Retina (tissue), 1 donor: ENCODE results near the gene HAL.

Experiments
- DNase-seq: peaks from one replicate; pipeline ENCODE4 v3.0.0-alpha.2; 2016

Gene HAL, protein sequence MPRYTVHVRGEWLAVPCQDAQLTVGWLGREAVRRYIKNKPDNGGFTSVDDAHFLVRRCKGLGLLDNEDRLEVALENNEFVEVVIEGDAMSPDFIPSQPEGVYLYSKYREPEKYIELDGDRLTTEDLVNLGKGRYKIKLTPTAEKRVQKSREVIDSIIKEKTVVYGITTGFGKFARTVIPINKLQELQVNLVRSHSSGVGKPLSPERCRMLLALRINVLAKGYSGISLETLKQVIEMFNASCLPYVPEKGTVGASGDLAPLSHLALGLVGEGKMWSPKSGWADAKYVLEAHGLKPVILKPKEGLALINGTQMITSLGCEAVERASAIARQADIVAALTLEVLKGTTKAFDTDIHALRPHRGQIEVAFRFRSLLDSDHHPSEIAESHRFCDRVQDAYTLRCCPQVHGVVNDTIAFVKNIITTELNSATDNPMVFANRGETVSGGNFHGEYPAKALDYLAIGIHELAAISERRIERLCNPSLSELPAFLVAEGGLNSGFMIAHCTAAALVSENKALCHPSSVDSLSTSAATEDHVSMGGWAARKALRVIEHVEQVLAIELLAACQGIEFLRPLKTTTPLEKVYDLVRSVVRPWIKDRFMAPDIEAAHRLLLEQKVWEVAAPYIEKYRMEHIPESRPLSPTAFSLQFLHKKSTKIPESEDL

DNA sequence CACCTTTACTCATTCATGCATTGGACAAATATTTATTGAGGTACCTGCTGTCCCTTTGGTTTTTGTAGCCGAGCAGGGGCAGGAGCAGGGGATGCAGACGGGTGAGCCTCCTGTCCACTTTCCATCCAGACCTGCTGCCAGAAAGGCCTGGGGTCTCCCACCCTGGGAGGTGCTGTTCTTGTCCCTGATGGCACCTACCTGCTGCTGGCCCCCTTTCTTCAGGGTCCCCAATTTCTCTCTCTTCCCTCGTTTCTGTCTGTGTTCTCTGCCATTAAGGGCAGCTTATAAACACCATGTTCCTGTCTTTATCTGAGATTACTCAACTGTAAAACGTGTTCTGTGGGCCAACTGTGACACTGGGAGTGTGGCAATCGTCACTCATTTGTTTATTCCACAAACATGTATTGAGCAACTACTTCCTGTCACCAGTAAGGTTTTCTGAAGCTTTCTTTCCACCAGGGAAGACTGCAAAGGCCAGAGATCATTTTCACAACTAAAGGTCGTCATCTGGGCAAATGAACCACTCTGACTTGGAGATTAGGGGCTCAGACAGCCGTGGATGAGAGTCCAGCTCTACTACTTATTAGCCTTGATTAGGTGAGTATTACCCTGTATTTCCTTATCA, at the start of gene HAL:
Gene HAL (minus strand): TSS at position 311 of the 625 bp plus-strand sequence. CDS start 434 bp downstream, outside the sequence.
- DNase-seq, result no peak

DNA sequence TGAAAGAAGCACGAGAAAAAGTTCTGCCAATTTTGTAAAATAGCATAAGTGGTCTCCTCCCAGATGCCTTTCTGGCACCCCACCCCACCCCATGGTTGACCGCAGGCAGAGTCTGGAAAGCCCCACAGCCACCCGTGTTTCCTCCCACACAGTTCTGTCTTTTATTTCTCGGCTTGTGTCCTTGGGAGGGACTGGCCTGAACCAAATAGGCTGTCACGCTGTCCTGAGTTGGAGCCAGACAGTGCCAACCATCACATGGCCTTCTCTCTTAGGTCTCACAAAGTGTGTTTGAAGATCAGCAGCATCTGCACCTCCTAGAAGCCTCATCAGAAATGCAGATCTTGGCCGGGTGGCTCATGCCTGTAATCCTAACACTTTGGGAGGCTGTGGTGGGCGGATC, 49.4 kb upstream of the HAL start:
- DNase-seq, result no peak

DNA sequence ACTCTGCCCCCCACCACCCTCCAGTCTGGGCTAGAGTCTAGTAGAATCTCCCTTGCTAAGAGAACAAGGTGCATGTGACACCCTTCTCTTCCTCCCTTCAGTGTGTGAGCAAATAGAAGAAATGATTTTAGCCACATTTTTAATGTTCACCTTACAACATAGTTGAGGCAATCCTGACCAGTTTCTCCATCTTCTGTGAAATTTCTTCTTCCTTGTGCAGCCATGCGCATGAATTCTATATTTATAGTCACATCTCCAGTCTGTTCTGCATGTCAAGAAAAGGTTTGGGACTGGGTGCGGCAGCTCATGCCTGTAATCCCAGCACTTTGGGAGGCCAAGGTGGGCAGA, 48.8 kb upstream of the HAL start:
- no peak for DNase-seq

DNA sequence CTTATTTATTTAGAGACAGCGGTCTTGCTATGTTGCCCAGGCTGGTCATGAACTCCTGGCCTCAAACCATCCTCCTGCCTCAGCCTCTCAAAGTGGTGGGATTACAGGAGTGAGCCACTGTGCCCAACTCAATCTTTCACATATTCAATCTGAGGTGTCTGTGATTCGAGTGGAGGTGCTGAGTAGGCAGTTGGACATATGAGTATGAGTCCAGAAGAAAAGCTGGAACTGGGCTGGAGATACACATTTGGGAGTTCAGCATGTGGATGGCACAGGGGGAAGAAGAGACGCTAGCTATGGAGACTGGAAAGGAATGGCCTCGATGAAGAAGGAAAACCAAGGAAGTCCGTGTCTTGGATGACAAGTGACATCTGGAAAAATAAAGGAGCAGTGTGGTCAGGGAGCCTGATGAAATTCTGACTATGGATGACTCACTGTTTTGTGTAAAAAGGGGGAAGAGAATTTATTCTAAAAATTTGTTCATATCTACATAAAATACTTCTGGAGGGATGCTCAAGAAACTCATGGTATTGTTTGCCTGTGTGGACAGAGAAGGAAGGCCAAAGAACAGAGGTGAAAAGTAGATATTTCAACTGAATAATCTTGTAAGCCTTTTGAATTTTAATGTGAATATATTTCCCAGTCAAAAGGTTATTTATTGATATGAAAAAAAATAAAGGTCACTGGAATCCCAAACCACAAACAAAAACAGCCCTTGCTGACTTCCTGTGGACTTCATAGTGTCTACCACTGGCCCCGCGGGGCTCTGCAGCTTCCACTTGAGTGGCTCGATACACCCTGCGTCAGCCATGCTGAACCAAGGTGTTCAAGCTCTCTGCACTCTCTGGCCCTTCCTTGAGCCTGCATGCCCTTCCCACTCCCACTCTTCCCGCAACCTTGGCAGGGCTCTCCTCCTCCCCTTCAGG, 48.1 kb upstream of the HAL start:
- DNase-seq, result no peak

DNA sequence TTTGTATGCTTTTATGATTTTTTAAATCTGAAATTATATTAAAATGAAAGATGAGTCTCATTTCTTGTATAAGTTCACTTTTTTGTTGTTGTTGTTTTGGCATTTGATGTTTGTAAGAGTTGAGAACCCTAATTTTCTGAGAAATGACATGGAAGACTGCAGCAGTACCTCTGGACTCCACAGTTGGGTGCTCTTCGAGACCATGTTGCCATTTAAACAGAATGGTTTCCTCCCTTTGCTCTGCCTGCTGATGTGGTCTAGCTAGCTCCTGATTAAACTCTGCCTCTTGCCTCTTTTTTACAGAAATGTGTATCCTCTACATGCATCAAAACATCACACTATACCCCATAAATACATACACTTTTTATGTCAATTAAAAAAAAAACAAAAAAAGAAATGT, 45.0 kb upstream of the HAL start:
- no peak for DNase-seq

DNA sequence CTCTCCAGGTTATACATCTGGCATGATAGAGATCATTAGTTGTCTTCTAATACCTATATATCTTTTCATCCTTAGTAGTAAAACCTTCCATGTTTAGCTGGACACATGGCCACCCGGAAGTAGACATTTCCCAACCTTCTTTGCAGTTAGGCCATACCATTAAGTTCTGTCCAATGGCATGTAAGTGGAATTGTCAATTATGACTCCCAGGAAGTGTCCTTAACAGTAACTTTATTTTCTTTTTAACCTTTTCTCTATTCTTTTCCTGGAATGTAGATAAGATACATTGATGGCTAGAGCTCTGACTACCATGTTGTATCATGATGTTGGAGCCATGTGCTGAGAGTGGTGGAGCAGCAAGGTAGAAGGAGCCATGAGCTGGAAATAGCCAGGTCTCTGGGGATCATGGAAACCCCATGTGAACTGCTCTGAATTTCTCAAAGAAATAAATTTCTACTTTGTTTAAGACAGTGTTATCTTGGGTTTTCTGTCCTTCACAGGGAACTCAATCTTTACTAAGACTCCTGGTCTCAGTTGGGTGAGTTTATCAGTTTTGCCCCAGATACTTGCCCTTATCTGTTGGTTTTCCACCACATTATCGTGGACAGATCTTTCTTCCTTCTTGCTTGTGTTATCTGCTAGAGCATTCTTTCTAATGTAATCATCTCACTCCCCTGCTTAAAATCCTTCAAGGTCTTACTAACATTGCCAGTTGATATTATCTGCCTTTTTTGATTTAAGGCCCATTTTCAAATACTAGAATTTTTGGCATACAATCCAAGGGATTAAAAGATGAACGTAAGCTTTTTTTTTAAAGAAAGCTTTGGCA, 44.4 kb upstream of the HAL start:
- no peak for DNase-seq

DNA sequence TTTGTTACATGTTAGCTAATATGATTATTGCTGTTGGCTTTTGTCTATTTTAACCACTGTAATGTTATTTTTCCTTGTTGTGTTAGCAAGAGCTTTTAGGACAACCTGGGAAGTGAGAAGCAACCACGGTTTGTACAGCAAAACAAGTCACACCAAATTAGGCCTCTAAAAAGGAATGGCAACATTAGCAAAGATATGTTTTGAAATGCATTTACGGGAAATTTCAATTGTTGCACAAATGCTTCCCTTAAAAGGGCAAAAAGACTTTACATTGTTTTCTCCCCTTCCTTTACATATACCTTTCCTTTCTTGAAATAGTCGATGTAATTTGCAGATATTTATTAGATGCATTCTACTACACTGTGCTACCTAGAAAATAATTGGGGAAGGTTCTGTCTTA, 43.4 kb upstream of the HAL start:
- no peak for DNase-seq

DNA sequence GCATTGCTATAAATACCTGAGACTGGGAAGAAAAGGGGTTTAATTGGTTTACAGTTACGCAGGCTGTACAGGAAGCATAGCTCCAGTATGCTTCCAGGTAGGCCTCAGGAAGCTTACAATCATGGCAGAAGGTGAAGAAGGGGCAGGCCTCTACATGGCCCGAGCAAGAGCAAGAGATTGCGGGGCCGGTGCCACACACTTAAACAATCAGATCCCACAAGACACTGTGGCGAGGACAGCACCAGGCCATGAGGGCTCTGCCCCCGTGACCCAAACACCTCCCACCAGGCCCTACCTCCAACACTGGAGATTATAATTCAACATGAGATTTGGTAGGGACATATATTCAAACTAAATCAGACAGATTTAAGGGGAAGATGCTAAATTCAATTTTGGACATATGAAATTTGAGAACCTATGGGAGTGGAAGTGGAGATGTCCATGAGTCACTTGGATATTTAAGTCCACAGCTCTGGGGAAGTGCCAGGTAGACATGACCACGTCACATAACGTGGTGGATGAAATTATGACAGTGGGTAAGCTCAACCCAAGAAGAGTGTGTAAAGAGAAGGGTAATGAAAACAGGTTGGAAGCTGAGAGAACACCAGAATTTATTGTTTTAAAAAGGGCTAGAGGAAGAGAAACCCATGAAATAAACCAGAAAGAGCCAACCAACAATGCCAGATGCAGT, 40.8 kb upstream of the HAL start:
- no peak for DNase-seq

DNA sequence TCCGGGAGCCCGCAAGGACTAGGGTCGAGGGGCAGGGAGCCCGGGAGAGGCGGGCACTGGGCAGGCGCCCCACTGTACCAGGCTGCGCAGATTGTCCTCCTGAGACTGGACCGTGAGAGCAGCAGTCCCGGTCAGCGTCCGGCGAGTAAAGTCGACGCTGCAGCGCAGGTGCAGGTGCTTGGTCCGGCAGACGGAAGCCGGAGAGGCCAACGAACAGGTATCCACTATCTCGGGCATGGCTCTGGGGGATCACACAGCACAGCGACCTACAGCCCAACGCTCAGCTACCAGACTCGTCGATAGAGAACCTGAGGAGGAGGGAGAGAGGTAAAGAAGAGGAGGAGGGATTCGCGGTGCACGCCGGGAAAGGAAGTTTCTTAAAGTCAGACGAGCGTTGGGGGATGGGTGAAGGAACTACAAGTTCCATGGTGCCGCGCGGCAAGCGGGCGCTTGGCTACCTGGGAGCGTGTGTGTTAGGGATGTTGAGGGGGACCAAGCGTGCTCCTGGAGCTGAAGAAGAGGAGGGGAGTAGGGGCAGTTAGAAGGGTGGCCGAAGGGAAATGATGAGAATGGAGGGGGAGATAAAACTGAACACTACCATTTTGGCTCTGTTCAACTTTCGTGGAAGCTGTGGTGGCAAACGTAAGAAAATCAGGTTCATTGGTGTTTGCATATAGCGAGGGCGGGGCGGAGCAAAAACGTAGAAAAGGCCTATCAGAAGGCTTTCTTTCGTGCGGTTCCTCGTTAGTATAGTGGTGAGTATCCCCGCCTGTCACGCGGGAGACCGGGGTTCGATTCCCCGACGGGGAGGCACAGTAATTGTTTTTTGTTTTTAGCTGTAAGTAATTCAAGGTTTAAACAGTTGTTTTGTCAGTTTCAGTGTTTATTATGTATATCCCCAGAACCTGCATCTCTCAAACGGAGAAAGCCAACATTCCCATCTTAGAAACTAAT, 39.4 kb upstream of the HAL start, which contains the start of gene LTA4H:
Gene LTA4H (minus strand): TSS at position 305 of the 954 bp plus-strand sequence. CDS start 68 bp downstream, at position 237.
- DNase-seq, result peak; percentile 100

DNA sequence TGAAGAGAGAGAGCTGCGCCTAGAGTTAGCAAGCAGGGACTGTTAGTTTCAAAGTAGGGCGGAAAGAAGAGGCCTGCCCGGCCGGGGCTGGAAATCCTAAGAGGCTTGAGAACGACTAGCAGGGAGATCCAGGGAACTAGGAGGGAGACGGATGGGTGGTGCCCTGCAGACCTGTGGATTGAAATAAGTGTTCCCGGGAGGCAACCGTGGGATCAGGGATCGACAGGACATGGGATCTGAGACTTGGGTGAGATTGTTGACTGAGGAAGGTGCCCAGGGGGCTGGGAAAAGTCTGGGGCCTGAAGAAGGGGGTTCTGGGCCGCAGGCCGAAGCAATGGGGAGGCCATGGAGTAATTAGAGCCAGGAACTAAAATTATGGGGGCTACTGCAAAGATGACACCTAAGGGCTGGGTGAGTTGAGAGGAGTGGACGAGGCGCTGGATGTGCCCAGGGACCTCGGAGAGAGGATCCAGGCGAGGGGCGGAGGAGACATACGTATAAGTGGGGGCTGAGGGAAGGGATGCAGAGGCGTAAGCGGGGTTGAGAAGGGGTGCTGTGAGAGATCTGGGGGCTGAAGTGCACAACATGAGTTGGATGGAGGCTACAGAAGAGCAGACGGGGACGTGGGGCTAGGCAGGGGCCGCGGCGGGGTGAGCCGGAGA, 38.6 kb upstream of the HAL start:
- no peak for DNase-seq

DNA sequence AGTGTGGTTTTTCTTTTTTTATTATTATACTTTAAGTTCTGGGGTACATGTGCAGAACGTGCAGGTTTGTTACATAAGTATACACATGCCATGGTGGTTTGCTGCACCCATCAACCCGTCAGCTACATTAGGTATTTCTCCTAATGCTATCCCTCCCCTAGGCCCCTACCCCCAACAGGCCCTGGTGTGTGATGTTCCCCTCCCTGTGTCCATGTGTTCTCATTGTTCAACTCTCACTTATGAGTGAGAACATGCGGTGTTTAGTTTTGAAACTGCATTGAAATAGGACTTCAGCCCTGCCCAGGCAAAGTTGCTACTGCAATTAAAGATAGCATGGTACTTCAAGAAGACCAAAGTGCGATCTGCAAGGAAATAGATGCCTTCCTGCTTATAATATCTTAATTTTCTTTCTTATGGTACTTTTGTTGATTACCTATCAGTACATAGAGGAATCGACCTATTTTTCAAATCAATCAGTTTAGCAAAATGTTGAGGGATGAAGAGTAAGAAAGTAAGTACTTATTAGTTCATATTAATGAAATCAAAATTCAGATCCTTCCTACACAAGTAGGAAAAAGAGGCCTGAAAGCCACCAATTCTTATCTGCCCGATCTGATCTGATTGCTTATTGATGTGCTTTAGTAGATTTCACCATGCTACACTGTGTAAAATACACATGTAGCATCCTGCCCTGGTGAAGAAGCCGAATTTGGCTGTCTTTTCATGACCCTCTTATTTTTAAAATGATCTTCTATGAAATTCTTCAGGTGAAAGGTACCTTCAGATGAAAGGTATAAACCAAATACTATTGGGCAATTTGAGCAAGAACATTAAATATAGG, 37.6 kb upstream of the HAL start:
- no peak for DNase-seq

DNA sequence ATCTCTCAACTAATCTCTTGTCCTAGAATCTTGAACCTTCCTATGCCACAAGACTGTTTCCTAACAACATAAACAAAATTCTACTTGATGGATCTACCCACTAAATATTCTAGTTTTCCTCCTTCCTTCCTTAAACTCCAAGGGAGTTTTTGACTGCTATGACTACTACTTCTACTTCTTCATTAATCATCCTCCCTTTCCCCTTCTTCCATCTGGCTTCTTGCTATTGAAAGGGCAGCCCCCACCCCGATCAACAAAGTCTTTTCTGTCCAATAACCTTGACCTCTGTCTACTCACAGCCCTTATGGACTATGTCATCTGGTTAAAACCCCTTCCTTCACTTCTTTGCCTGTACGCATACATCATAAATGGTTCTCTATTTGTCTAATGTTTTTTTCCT, 33.7 kb upstream of the HAL start:
- DNase-seq, result no peak

DNA sequence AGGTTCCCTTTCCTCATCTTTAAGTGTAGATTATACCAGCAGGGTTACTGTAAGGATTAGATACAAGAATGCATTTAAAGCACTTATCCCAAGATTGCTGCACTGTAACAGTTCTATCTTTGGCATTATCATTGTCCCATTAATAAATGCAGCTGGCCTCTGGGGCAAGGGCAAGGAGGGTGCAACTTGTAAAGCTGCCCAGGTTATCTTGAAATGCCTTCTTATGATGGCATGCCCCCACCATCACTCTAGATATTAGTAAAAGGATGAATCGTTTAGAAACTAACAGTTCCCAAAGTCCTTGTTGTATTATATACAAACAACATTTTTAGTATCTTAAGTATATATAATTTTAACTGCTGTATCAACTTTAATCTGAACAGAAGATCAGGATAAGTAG, 32.4 kb upstream of the HAL start:
- DNase-seq, result no peak

DNA sequence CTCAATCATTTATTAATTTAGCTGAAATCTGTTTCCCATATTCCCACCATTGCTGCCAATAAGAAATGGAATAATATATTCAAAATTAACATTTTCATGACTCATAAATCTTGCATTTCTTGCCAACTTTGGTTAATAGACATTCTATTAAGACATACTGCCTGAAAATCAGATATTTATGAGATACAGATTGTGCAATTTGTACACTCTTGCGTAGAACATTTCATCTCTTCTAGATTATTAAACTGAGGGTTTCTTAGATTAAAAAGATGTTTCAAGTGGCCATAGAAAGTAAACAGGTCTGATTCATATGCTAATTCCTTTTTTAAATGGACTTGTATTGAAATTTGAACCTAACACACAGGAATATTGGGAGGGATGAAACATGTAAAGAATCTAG, 30.2 kb upstream of the HAL start:
- DNase-seq, result no peak

DNA sequence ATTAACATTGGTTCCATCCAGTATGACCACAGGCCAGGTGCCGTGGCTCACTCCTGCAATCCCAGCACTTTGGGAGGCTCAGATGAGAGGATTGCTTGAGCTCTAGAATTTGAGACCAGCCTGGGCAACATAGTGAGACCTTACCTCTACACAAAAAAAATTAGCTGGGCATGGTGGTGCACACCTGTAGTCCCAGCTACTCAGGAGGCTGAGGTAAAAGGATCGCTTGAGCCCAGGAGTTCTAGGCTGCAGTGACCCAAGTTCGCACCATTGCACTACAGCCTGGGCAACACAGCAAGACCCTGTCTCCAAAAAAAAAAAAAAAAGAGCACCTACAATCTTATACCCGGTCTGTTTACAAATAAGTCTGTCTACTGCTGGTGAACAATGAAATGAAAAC, 29.4 kb upstream of the HAL start:
- DNase-seq, result no peak

DNA sequence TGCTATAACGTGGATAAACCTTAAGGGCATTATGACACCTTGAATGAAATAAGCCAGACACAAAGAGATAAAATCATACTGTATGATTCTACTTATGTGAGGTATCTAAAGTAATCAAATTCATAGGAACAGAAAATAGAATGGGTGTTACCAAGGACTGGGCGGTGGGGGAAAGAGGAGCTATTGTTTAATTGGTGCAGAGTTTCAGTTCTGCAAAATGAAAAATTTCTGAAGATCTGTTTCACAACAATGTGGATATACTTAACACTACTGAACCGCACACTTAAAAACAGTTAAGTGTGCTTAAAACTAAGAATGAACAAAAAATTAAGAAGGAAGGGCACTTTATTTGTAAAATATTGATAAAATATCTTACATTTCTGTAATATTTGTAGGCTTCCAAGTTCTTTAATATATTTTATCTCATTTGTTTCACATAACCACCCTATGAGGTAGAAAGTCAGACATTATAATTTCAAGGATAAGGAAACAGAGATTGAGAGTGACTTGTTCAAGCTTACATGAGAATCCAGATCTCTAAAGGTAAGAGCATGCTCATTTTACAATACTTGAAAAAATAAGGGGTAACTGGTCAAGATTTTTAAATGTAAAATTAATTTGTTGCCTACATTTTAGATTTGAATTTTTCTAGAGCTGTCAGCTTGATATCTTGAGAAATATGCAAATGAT, 24.3 kb upstream of the HAL start:
- DNase-seq, result no peak

DNA sequence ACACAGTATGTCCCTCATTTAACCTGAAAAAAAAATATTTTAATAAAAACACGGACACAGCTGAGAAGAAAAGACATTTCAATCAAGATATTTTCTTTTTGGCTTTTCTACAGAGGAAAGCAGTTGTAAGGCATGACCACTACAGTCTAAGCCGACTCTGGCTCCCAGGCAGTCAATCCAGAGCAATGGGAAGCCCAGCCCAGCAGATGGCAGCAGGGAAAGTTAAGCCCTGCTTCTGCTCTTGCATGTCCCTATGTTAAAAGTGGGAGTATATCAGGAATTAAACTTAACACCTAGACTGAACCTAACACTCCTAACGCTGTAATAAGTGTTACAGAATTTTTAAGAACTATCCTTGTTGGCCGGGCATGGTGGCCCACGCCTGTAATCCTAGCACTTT, 19.5 kb upstream of the HAL start:
- no peak for DNase-seq
